Spleen (tissue), 7 donors: Measurements from ENCODE around the gene MTMR10.

ENCODE experiments used
- CTCF ChIP-seq, 11 experiments: fragments of 200-600 bp in 7 of 11; fragments of 450-650 bp in 4 of 11; sonication (generic) in 4 of 11; IDR thresholded peaks in 8 of 11; conservative IDR thresholded peaks in 3 of 11; 1 replicate in 7 of 11; 2 replicates in 4 of 11; pipeline versions ENCODE4 v1.4.0 to v1.8.0; 2016 to 2021; ENCODE audit warnings: antibody characterized with exemption in 11 of 11, inconsistent platforms in 4 of 11, mild to moderate bottlenecking in 1 of 11
- POLR2AphosphoS5 ChIP-seq, 3 donors: sonication (generic); formaldehyde crosslinking; IDR thresholded peaks; one replicate each; pipeline ENCODE4 v1.5.1; 2017; ENCODE audit warnings: antibody characterized with exemption in 3 of 3
- donor health status: DM: no; HTN: no; CAD: no; lungs with moderate emphysema.
- donor health status: DM: no; HTN: no; CAD: no.
- donor health status: DM: no; HTN: no; CAD: no.

DNA sequence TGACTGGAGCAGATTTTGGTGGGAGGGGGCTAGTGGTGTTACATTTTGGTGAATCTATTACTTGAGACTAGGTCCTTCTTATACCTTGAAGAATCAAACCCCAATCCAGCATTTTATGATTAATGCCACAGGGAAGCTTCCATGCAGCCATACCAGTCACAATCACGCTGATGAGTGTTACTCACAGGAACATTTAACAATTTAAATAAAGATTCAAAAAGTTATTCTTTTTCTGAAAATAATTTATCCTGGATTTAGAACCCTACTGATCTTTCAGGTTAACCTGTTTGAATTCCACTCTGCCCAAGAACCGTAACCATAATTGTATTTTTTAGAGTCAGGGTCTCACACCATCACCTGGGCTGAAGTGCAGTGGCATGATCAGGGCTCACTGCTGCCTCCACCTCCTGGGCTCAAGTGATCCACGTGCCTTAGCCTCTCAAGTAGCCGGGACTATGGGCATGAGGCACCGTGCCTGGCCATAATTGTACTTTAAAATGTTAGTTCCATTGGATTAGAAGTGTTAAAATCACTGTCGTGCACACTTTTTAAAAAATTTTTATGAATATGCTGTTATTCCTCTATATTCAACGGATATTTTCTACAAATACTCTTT, 929 bp upstream of the MTMR10 start:
- TF ChIP-seq CTCF (IDR thresholded peaks at IDR 0.05 in 8 of 11, conservative IDR thresholded peaks at IDR 0.05 in 3 of 11), result no peak
- TF ChIP-seq POLR2AphosphoS5 (IDR thresholded peaks at IDR 0.05), result no peak
